DMS53 treated with DMSO at 0.1 percent for 48 hours (cell line): ENCODE data around the gene CLEC10A.
"Not testable (repeated sequence)": the region's sequence is repeated elsewhere in the genome, so short reads cannot be mapped to it uniquely, and the experiment has no call there.

Experiments used
- DNase-seq: peaks from one replicate; lab custom pipeline; 2025; ENCODE audit not compliant: unreplicated experiment; lab: John Stamatoyannopoulos, UW

CLEC10A gene, protein sequence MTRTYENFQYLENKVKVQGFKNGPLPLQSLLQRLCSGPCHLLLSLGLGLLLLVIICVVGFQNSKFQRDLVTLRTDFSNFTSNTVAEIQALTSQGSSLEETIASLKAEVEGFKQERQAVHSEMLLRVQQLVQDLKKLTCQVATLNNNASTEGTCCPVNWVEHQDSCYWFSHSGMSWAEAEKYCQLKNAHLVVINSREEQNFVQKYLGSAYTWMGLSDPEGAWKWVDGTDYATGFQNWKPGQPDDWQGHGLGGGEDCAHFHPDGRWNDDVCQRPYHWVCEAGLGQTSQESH

DNA sequence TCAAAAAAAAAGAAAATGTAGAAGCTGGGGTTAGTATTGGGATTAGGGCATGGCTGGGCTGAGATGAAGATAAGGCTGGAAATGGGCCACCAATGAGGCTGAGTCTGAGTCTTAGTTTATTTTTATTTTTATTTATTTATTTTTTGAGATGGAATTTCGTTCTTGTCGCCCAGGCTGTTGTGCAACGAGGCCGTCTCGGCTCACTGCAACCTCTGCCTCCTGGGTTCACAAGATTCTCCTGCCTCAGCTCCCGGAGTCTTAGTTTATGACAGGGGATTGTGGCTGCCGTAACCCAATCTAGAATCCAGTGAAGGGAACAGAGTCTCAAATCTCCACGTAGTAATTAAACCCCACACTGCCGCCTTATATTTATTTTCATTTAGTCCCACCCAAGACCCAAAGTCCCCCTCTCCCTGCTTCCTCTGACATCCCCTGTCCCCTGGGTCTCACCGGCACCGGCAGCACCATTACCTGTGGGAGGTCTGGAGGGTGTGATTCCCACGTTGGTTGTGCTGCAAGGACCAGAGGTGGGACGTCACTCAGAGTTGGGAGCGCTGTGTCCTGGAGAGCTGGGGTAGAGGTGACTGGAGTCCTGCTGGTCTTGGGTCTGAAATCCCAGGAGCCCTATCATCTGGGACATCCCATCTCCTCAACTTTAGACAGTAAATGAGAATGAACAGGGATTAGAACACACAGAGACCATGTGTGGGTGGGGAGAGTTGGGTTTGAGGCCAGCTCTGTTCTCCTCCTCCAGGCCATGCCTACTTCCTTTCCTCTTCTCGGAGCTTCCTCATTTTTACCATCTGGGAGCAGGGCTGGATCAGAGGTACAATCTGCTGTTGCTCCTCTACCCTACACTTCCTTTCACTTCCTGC is at the start of gene CLEC10A:
Gene CLEC10A (minus strand): TSS at position 671 of the 875 bp plus-strand sequence. CDS start 1,439 bp downstream, outside the sequence.
- DNase-seq: no peak

DNA sequence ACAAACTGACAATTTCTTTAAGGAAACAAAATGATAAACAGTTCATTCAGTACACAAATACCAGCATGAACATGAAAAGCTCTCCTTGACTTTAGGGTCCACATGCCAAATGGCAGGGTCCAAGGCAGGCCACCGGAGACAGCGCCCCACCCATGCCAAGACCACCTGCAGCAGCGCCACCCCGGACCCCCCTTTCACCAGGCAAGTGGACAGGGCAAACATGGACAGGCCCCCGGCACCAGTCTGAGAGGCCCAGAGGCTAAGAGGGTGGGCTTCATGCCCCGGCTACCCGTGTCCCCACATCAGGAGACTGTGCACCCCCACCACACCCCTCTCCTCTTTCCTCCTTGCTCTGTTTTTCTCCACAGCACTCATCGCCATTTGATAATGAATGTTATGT is 49.3 kb upstream of the CLEC10A start:
- no peak for DNase-seq

DNA sequence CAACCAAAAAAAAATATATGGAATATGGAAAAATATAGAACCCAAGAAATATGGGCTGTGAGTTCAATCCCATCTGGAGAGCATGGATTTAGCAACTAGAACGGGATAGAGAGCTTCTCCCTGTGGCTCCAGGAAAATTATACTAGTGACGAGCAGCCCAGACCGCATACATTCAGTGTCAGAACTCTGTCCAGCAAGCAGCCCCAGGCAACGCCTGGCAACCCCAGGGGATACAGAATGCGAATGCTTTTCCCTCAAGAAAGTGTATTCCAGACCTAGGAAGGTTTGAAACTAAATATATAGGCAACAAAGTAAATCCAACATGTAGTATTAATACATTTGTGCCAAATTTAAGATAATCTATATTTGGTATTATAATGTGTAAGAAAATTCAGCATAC is 48.1 kb upstream of the CLEC10A start:
- no peak for DNase-seq

DNA sequence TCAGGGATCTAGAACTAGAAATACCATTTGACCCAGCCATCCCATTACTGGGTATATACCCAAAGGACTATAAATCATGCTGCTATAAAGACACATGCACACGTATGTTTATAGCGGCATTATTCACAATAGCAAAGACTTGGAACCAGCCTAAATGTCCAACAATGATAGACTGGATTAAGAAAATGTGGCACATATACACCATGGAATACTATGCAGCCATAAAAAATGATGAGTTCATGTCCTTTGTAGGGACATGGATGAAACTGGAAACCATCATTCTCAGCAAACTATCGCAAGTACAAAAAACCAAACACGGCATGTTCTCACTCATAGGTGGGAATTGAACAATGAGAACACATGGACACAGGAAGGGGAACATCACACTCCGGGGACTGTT is 47.5 kb upstream of the CLEC10A start:
- DNase-seq: not testable (repeated sequence)

DNA sequence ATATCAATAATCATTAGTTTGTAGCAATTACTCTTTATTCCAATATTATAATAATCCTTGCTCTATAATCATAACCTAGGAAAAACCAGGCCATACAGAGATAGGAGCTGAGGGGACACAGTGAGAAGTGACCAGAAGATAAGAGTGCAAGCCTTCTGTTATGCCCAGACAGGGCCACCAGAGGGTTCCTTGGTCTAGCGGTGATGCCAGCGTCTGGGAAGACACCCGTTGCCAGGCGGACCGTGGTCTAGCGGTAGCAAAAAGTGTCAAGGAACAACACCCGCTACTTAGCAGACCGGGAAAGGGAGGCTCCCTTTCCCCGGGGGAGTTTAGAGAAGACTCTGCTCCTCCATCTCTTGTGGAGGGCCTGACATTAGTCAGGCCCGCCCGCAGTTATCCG is 46.3 kb upstream of the CLEC10A start:
- not testable (repeated sequence) for DNase-seq

DNA sequence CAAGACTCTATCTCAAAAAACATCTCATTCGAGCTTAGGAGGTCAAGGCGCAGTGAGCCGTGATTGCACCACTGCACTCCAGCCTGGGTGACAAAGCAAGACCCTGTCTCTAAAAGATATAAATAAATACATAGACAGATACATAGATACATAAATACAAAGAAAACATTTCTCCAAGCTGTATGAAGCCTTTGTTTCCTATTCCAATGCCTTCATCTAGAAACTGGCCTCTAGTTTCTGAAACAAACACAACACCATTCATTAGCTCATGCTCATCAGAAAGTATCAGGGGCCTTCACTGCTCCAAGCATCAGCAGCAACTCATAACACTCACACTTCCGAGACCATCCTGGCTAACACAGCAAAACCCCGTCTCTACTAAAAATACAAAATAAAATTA is 44.9 kb upstream of the CLEC10A start:
- no peak for DNase-seq

DNA sequence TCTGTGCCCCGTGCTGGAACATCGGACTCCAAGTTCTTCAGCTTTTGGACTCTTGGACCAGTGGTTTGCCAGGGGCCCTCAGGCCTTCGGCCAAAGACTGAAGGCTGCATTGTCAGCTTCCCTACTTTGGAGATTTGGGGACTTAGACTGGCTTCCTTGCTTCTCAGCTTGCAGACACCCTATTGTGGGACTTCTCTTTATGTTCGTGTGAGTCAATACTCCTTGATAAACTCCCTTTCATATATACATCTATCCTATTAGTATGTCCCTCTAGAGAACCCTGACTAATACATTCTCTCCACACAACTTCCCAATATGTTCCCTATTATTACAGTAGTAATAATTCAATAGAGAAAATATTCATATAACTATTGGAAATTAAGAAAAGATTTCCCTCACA is 43.8 kb upstream of the CLEC10A start:
- DNase-seq: no peak

DNA sequence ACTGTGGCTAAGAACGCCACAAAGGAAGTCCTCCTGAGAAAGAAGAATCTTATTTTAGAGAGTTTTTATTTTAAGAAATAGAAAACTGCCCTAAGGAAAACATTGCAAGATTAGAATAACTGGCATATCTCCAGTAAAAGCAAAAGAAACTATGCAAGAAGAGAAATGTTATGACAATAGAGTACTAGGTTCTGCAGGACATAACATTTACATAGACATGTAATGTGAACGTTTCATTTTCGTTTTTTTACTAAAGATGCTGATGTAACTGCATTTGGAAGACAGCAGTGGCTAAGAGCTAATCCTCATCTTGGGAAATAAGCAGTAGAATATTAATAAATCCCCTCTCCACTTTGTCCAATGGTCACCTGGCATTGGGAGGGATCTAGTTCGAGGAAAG is 42.3 kb upstream of the CLEC10A start:
- DNase-seq: no peak

DNA sequence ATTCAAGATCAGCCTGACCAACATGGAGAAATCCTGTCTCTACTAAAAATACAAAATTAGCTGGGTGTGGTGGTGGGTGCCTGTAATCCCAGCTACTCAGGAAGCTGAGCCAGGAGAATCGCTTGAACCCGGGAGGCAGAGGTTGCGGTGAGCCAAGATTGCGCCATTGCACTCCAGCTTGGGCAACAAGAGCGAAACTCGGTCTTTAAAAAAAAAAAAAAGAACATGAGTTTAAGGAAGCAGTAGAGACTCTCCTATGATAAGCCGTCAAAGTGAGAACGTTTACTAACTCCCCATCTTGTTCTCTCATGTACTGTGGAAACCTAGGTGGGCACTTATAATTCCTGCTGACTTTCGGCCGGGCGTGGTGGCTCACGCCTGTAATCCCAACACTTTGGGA is 40.6 kb upstream of the CLEC10A start:
- not testable (repeated sequence) for DNase-seq

DNA sequence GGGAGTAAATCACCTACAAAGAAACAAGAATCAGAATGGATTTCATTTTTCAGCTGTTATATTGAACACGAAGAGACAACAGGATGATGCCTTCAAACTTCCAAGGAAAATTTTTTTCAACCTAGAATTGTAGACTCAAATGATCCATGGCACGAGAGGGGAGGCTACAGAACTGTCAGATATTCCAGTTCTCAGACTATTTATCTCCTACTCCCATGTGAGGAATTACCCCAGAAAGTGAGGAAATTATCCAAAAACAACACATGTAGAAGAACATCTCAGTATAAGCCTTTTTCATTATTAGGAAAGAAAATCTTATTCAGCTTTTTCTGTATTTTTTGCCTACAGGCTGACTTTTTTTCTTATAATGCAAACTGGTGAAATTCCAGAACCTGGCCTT is 40.1 kb upstream of the CLEC10A start:
- no peak for DNase-seq

DNA sequence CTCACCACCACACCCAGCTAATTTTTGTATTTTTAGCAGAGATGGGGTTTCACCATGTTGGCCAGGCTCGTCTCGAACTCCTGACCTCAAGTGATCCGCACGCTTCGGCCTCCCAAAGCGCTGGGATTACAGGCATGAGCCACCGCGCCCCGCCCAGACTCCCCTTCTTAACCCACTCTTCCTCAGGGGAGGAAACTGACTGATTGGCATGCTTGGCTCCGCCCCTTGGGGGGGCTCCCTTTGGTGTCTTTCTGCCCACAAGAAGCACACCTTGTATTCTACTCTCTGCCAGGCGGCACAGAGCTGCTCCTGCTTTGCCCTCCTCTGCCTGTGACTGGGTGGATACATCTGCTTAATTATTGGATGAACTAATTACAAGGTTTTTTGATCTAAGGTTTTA is 39.3 kb upstream of the CLEC10A start:
- DNase-seq: no peak

DNA sequence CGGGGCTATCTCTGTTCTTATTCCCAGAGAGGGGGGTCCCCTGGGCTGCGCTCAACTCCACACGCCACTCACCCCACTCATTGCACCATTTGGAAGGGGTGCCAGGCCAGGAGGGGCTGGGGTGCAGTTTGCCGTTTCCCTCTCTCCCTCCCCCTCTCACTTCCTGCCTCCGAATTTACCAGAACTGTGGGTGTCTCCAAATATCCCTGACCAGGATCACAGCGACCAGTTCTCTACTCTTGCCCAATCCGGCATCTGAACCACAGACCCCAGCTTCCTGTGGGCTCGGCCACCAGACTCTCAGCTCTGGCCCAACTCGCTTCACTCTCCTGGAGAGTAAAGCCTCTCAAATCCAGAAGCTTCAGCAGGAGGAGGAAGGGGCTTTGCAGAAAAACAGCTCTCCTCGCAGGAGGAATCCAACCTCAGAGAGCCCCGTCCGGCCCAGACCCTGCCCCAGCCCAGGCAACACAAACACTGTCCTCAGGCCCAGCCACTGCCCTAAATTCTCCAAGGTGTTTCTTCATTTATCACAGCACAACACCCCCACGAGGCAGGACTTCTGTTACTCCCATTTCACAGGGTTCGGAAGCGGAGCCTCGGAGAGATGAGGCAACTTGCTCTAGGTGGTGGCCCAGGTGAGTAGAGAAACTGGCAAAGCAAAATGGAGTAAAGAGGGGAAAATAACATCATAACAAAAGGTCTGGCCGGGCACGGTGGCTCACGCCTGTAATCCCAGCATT is 35.0 kb upstream of the CLEC10A start:
- DNase-seq: no peak

DNA sequence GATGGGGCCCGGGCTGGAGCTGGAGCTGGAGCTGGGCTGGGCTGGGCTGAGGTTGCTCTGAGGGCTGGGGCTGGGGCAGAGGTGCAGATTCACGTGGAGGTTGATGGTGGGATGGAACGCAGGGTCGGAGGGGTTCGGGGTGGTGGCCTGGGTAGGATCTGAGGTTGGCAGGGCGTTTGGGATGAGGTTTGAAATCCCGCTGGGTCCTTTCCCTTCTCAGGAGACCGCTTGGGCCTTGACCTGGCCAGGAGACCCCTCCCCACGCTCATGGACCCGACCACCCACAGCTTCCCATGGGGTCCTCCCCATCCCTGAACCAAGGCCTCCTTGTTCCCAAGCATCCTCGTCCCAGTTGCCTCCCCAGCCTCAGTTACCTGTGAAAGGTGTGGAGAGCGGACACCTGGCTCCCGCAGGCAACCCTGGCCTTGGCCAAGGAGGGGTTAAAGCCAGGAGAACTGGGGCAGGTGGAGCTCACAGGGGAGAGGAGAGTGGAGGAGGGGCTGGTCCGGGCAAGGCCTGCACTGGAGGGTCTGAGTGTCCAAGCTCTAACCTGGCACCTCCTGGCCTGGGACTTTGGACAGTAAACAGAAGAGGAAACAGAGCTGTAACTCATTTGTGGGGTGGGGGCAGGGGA is 34.3 kb upstream of the CLEC10A start, which contains the start of gene ASGR2:
Gene ASGR2 (minus strand): TSS at position 582 of the 634 bp plus-strand sequence. CDS start 582 bp downstream, outside the sequence.
- DNase-seq: no peak

DNA sequence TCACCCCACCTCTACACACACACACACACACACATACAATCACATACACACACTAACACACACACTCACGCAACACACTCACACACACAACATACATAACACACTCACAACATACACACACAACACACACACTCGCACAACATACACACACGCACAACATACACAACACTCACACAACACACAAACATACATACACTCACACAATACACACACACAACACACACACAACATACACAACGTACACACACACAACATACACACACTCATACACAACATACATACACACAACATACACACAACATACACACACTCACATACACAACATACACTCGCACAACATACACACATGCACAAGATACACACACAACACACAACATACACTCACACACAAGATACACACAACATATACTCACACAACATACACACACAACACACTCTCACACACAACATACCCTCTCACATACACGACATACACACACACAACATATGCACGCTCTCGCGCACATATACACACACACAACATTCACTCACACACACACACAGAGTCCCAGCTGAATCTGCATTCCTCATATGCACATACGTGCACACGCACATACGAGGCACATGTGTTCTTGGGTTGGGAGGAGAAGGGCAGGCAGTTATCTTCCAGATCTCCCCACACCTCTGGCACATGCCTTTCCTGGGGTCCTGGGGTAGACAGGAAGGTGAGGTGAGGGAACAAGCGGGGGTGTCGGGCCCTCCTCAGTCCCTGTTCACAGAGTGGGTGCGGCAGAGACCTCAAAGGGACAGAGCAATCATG is 33.4 kb upstream of the CLEC10A start:
- DNase-seq: no peak

DNA sequence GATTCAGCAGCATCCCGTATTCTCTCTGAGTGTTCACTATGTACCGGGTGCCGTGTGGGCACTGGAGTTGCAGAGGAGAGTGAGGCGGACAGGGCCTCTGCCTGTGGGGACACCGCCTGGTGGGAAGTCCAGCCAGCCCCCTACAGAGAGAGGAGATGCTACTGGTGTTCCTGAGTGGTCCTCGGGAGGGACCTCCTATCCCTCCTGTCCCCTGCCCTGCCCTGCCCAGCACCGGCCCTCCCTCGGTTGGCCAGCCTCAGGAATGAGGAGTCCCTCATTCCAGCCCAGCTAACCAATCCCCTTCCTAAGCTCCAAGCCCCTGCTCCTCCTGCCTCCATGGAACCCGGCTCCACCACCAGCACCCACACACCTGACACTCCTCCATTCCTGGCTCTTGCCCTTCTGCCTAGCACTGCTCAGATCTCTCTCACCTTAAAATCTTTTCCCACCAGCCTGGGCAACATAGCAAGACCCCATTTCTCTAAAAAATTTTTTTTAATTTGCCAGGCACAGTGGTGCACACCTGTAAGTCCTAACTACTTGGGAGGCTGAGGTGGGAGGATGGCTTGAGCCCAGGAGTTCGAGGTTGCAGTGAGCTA is 32.6 kb upstream of the CLEC10A start:
- no peak for DNase-seq

DNA sequence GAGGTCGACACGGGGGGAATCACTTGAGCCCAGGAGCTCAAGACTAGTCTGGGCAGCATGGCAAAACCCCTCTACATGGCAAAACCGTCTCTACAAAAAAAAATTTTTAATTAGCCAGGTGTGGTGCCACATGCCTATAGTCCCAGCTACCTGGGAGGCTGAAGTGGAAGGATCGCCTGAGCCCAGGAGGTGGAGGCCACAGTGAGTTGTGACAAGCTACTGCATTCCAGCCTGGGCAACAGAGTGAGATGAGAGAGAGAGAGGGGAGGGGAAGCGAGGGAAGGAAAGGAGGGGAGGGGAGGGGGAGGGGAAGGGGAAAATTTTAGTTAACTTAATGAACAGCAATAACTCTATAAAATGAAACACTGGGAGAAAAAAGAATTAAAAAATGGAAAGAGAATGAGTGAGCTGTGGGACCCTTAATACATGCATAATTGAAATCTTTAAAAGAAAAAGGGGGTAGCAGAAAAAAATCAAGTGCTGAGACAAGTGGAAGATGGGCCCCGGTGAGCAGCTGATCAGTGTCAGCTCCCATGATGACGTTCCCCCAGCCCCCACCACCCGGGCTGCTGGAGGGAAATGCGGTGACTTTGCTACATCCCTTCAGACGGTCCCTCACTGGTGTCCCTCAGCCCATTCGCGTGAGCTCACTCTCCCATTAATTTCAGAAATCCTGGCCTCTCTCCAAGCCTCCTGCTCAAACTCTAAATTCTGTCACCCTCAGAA is 31.9 kb upstream of the CLEC10A start:
- DNase-seq: no peak

DNA sequence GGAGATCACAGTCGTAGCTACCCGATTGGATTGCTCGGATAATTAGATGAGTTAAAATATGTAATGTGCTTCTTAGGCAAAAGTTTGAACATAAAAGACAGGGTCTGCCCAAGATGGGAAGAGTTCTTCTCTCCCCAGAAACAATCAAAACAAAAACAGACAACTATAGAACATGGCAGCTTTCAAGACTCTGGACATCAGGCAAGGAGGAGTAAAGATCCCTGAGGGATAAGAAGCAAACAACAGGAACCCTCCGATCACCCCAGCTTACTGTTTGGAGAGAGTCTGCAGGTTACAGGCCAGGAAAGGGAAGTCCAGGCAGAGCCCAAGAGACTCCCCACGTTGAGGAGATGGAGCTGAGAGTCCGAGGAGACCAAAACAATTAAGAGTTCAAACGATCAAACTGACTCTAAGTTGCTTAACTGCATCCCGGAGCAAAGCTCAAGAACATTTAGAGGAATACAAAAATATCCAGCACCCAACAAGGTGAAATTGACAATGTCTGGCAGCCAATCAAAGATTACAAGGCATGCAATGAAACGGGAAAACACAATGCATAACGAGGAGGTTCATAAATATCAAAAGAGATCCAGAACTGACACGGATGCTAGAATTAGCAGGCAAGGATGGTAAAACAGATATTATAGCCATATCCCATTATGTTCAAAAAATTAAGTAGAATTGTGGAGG is 30.7 kb upstream of the CLEC10A start:
- DNase-seq: no peak

DNA sequence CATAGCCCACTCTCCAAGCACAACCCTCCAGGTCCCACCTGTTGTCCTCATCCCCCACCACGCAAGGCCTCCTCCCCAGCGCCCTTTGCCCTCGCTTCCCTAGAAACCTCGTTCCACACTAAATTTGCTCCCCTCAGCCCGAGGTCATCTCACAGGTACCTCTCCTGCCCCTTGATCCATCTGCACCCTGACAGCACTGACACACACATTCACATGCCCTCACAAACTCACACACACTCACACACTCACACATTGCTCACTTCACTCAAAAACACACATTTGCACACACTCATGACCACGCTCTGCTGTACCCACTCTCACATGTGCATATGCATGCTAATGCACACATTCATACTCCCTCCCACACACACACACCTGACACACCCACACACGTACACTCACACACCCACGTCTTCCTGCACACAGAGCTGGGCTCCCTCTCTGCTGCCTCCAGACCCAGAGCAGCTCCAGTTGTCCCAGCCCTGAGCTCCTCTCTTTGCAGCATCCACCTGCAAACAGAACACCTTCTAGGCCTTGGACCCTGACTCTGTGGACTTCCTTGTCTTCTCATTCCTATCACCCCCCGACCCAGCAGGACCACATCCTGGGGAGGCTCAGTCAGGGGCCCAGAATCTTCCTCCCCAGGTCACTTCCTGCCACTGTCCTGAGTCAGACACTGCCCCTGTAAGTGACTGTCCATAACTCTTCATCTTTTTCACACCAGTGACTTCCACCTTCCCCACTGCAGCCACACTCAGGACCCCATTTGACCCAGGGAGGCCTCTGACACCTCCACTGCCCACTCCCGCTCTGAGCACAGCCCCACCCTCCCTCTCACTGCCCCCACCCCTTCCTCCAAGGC is 29.6 kb upstream of the CLEC10A start:
- DNase-seq: no peak
